HL-60 (cell line): ENCODE measurements around the gene ALK.

Source experiments
- DNase-seq, 2 experiments: peaks; one replicate each; pipeline ENCODE4 v3.0.0-alpha.2; 2010 to 2020; ENCODE audit warnings: low read depth in 1 of 2, low spot score in 1 of 2
- H3K27ac ChIP-seq: fragments of 250-450 bp; sonication (Bioruptor Pico); replicated peaks from 2 replicates; pipeline ENCODE4 v1.5.1; 2020; ENCODE audit warnings: mild to moderate bottlenecking, moderate library complexity
- H3K27me3 ChIP-seq: fragments of 250-450 bp; sonication (Bioruptor Pico); 2 replicates; pipeline ENCODE4 v1.5.1; 2021; ENCODE audit warnings: mild to moderate bottlenecking, moderate library complexity; ENCODE audit not compliant: insufficient read depth, poor library complexity, severe bottlenecking
- H3K4me3 ChIP-seq: replicated peaks from 2 replicates; pipeline ENCODE4 v1.5.1; 2011; ENCODE audit warnings: mild to moderate bottlenecking, control low read depth, low read length; ENCODE audit not compliant: insufficient read depth
- GABPA ChIP-seq: IDR thresholded peaks from 2 replicates; pipeline ENCODE4 v1.6.1; 2012; ENCODE audit warnings: low read depth
- POLR2AphosphoS5 ChIP-seq: IDR thresholded peaks from 2 replicates; pipeline ENCODE4 v1.6.1; 2012; ENCODE audit warnings: low read depth
- SPI1 ChIP-seq: IDR thresholded peaks from 2 replicates; pipeline ENCODE4 v1.6.1; 2012; ENCODE audit warnings: low read depth, mild to moderate bottlenecking, borderline replicate concordance
- TF ChIP-seq, protein P1 (sequence below): IDR thresholded peaks from 2 replicates; pipeline ENCODE4 v1.6.1; 2012; ENCODE audit warnings: low read depth; ENCODE audit not compliant: insufficient replicate concordance
- TF ChIP-seq, protein P2 (sequence below): IDR thresholded peaks from one replicate; pipeline ENCODE4 v1.5.1; 2011; ENCODE audit warnings: low read length, control low read depth, inconsistent platforms; ENCODE audit not compliant: insufficient read depth

The ALK gene

DNA sequence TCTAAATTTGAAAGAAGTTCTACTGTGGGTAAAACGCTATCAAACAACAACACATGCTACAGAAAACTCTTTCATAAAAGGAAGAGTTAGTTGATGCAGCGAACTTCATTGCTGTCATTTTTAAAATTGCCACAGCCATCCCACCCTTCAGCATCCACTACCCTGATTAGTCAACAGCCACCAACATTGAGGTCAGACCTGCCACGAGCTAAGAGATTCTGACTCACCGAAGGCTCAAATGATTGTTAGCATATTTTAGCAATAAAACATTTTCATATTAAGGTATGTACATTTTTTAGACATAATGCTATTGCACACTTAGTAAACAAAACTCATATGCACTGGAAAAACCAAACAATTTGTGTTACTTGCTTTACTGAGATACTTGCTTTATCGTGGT, 459.1 kb downstream of the ALK start:
- peaks cover 4% of the 10 kb centered on the region for H3K27me3 ChIP-seq
- H3K27ac ChIP-seq = no peak overlapping the region
- no peak for TF ChIP-seq SPI1
- TF ChIP-seq, protein P1, sequence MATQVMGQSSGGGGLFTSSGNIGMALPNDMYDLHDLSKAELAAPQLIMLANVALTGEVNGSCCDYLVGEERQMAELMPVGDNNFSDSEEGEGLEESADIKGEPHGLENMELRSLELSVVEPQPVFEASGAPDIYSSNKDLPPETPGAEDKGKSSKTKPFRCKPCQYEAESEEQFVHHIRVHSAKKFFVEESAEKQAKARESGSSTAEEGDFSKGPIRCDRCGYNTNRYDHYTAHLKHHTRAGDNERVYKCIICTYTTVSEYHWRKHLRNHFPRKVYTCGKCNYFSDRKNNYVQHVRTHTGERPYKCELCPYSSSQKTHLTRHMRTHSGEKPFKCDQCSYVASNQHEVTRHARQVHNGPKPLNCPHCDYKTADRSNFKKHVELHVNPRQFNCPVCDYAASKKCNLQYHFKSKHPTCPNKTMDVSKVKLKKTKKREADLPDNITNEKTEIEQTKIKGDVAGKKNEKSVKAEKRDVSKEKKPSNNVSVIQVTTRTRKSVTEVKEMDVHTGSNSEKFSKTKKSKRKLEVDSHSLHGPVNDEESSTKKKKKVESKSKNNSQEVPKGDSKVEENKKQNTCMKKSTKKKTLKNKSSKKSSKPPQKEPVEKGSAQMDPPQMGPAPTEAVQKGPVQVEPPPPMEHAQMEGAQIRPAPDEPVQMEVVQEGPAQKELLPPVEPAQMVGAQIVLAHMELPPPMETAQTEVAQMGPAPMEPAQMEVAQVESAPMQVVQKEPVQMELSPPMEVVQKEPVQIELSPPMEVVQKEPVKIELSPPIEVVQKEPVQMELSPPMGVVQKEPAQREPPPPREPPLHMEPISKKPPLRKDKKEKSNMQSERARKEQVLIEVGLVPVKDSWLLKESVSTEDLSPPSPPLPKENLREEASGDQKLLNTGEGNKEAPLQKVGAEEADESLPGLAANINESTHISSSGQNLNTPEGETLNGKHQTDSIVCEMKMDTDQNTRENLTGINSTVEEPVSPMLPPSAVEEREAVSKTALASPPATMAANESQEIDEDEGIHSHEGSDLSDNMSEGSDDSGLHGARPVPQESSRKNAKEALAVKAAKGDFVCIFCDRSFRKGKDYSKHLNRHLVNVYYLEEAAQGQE = no peak
- TF ChIP-seq, protein P2, sequence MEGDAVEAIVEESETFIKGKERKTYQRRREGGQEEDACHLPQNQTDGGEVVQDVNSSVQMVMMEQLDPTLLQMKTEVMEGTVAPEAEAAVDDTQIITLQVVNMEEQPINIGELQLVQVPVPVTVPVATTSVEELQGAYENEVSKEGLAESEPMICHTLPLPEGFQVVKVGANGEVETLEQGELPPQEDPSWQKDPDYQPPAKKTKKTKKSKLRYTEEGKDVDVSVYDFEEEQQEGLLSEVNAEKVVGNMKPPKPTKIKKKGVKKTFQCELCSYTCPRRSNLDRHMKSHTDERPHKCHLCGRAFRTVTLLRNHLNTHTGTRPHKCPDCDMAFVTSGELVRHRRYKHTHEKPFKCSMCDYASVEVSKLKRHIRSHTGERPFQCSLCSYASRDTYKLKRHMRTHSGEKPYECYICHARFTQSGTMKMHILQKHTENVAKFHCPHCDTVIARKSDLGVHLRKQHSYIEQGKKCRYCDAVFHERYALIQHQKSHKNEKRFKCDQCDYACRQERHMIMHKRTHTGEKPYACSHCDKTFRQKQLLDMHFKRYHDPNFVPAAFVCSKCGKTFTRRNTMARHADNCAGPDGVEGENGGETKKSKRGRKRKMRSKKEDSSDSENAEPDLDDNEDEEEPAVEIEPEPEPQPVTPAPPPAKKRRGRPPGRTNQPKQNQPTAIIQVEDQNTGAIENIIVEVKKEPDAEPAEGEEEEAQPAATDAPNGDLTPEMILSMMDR = no peak
- TF ChIP-seq GABPA = no peak
- TF ChIP-seq POLR2AphosphoS5 = no peak
- H3K4me3 ChIP-seq = no peak overlapping the region
- no peak for DNase-seq

DNA sequence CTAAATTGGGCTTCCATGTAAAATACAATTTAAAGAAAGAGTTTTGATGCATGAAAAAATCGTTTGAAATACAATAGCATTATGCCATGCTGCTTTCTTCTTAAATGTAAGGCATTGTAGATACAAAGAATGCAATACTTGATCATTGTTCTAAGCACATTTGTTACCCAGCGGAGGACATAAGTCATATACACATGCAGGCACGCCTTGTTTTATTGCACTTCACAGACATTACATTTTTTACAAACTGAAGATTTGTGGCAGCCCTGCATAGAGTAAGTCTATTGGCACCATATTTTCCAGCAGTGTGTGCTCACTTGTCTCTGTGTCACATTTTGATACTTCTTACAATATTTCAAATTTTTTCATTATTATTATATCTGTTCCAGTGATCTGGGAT, 461.2 kb downstream of the ALK start:
- DNase-seq = no peak
- H3K27ac ChIP-seq = no peak overlapping the region
- TF ChIP-seq, protein P1 = no peak
- no peak for TF ChIP-seq POLR2AphosphoS5
- TF ChIP-seq, protein P2 = no peak
- no peak for TF ChIP-seq SPI1
- TF ChIP-seq GABPA = no peak
- peaks cover 4% of the 10 kb centered on the region for H3K27me3 ChIP-seq
- H3K4me3 ChIP-seq = no peak overlapping the region

DNA sequence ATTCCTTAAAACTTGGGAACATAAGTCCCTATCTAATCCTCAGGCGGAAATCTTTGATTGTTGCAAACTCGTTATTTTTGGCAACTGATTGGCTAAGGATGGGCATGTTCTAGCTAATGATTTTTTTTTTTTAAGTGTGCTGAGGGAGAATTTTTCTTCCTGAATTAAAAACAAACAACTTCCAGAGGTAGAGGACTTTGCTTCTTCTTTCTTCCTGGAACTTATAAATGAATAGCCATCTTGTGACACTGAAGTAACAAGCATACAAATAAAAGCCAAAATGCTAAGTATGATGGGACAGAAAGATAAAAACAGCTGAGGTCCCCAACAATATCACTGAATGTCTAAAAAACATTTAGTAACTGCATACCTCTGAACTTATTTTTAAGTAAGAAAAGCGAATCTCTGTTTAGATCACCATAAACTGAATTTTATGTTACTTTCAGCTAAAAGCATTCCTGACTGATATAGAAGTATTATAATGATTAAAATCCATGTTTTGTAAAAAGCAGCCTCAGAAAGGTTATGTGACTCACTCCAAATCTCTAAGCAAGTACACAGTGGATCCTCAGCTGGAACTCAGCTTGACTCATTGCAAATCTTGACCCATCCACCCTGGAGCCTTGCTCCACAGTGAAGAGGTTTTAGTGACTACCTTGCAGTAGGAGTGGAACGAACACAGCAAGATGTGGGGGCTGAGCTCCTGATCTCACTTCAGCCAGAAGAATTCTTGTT, 461.8 kb downstream of the ALK start:
- TF ChIP-seq, protein P2 = no peak
- TF ChIP-seq GABPA = no peak
- TF ChIP-seq, protein P1 = no peak
- Histone ChIP-seq H3K4me3 (no peak overlapping the region), H3K27ac (no peak overlapping the region), H3K27me3 (peaks cover 4% of the 10 kb centered on the region)
- DNase-seq = no peak
